Endothelial cell (in vitro differentiated cells): Measurements from ENCODE around the gene RPL38. TPM values are rescaled to one million over a fixed set of nuclear protein-coding genes. Genes with fewer than 3 reads are reported as not detected.

Source experiments
- DNase-seq: peaks from one replicate; pipeline ENCODE4 v3.0.0; 2021; ENCODE audit warnings: low spot score
- H3K27ac Mint-ChIP-seq: one replicate; pipeline ENCODE4 v1.8.0; 2021; ENCODE audit warnings: mixed read lengths, inconsistent platforms; ENCODE audit not compliant: unreplicated experiment
- H3K27me3 Mint-ChIP-seq: one replicate; pipeline ENCODE4 v1.8.0; 2021; ENCODE audit warnings: mild to moderate bottlenecking, moderate library complexity, mixed read lengths, inconsistent platforms; ENCODE audit not compliant: unreplicated experiment
- H3K36me3 Mint-ChIP-seq: one replicate; pipeline ENCODE4 v1.8.0; 2021; ENCODE audit warnings: mild to moderate bottlenecking, low read depth, mixed read lengths, inconsistent platforms; ENCODE audit not compliant: unreplicated experiment
- H3K4me1 Mint-ChIP-seq: one replicate; pipeline ENCODE4 v1.8.0; 2021; ENCODE audit warnings: mild to moderate bottlenecking, mixed read lengths, inconsistent platforms; ENCODE audit not compliant: unreplicated experiment
- H3K4me3 Mint-ChIP-seq: one replicate; pipeline ENCODE4 v1.8.0; 2021; ENCODE audit warnings: mild to moderate bottlenecking, mixed read lengths, inconsistent platforms; ENCODE audit not compliant: unreplicated experiment
- H3K9me3 Mint-ChIP-seq: one replicate; pipeline ENCODE4 v1.8.0; 2021; ENCODE audit warnings: mixed read lengths, inconsistent platforms; ENCODE audit not compliant: unreplicated experiment
- total RNA-seq: library from RNA; stranded (reverse); fragmentation: NEBNext Ultra II Directional; extraction: Animal tissue kit (Norgen Biotek cat#: 25700); gene quantifications from one replicate; pipeline ENCODE4 v1.2.1, GENCODE V29; 2021; ENCODE audit not compliant: unreplicated experiment
- TF ChIP-seq, protein P1 (sequence below): fragments of 200-600 bp; sonication (generic); IDR thresholded peaks from one replicate; pipeline ENCODE4 v1.5.0; 2021; ENCODE audit warnings: antibody characterized with exemption; ENCODE audit not compliant: unreplicated experiment

Gene RPL38
- total RNA-seq, 1 donor from 2014 or later, result 1,802 TPM

DNA sequence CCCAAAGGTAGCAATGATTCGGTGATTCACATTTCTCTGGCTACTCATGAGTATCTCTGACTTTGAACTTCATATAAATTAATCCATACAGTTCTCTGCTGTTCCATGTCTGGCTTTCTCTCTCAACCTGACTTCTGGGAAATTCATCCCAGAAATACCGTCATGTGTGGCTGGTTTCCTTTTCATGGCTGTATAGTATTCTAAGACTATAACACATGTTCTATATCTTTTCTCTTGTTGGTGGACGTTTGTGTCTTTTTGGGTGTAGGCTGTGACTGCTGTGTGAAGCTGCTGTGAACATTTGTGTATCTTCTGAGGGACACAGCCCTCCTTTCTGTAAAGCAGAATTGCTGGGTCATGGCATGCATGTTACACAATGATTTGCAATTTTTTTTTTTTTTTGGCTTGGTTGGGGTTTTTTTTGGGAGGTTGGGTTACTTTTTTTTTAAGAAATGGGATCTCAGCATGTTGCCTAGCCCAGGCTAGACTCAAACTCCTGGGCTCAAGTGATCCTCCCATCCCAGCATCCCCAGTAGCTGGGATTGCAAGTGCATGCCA is 16.2 kb downstream of the RPL38 start:
- no peak overlapping the region for H3K27ac Mint-ChIP-seq
- peaks cover 13% of the 10 kb centered on the region for H3K27me3 Mint-ChIP-seq
- peaks cover 13% of the 10 kb centered on the region for H3K4me1 Mint-ChIP-seq
- DNase-seq, result no peak
- TF ChIP-seq, protein P1, sequence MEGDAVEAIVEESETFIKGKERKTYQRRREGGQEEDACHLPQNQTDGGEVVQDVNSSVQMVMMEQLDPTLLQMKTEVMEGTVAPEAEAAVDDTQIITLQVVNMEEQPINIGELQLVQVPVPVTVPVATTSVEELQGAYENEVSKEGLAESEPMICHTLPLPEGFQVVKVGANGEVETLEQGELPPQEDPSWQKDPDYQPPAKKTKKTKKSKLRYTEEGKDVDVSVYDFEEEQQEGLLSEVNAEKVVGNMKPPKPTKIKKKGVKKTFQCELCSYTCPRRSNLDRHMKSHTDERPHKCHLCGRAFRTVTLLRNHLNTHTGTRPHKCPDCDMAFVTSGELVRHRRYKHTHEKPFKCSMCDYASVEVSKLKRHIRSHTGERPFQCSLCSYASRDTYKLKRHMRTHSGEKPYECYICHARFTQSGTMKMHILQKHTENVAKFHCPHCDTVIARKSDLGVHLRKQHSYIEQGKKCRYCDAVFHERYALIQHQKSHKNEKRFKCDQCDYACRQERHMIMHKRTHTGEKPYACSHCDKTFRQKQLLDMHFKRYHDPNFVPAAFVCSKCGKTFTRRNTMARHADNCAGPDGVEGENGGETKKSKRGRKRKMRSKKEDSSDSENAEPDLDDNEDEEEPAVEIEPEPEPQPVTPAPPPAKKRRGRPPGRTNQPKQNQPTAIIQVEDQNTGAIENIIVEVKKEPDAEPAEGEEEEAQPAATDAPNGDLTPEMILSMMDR, result no peak
- no peak overlapping the region for H3K4me3 Mint-ChIP-seq
- no peaks in the 10 kb centered on the region for H3K9me3 Mint-ChIP-seq
- no peaks in the 10 kb centered on the region for H3K36me3 Mint-ChIP-seq

DNA sequence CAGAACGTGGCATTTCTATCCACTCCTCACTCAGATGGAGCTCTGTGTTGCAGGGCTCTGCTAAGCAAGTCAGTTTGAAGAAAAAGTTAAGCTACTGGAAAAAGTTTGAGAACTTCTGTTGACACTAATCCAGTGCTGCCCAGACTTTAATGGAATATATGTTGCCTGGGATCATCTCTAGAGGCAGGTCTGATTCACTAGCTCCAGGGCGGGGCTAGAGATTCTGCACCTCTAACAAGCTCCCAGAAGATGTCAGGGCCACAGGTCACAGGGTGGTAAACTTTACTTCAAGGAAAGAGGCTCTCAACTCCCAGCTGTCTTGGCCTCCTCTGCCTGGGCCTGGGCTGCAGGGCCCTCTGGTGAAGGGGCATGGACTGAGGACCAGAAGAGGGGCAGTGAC is 16.7 kb downstream of the RPL38 start:
- DNase-seq, result no peak
- TF ChIP-seq, protein P1, result no peak
- H3K27me3 Mint-ChIP-seq, result peaks cover 11% of the 10 kb centered on the region
- H3K4me3 Mint-ChIP-seq, result no peak overlapping the region
- no peak overlapping the region for H3K27ac Mint-ChIP-seq
- no peaks in the 10 kb centered on the region for H3K9me3 Mint-ChIP-seq
- H3K36me3 Mint-ChIP-seq, result no peaks in the 10 kb centered on the region
- H3K4me1 Mint-ChIP-seq, result peaks cover 13% of the 10 kb centered on the region

DNA sequence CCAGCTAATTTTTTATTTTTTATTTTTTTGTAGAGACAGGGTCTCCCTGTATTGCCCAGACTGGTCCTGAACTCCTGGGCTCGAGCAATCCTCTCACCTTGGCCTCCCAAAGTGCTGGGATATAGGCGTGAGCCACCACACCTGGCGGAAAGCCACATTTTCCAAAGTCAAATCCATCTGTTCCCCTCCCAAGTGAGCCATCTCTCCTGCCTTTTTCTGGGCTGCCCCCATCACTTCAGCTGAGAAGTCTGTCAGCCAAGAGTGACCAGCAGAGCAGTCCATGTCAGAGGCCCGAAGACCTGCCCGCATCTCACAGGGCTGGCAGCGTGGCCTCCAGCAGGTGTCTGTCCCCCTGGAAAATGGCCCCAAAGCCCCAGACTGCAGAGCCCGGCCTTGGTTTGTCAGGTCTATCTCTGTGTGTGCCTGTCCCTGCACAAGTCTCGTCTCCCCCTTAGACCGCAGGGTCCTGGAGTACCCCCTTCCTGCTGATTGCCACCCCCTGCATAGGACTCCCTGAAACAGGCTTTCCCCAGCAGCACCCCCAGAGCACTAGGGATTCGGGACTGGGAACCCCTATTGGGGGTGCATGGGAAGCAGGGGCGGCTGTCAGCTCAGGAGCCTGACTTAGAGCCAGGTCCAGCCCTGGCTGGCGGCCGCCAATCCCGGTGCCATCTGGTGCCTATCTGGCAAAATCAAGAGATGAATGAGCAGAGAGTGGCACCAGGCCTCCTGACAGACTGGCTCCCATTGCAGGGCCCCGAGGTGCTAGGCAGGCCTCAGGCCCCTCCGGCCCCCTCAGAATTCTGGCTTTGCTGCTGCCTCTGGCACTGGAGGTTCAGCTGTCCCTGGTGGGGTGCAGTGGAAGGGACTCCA is 17.7 kb downstream of the RPL38 start:
- Mint-ChIP-seq H3K27ac (no peak overlapping the region), H3K4me1 (peaks cover 16% of the 10 kb centered on the region), H3K36me3 (no peaks in the 10 kb centered on the region), H3K4me3 (no peak overlapping the region), H3K9me3 (no peaks in the 10 kb centered on the region), H3K27me3 (peaks cover 11% of the 10 kb centered on the region)
- TF ChIP-seq, protein P1, result no peak
- no peak for DNase-seq

DNA sequence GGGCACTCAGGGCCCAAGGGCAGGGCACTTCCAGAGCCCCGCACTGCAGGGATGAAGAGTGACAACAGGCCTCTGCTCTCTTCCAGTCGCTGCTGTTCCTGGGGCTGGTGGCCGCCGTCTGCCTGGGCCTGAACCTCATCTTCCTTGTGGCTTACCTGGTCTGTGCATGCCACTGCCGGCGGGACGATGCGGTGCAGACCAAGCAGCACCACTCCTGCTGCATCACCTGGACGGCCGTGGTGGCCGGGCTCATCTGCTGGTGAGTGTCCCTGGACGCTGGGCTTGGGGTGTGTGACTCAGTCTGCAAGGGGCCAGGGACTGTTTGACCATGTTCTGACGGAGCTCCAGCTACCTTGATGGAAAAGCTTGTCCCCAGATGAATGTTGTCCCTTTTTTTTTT is 18.9 kb downstream of the RPL38 start:
- Mint-ChIP-seq H3K9me3 (no peaks in the 10 kb centered on the region), H3K27ac (no peak overlapping the region)

More for the DNA sequence above, 18.9 kb downstream of the RPL38 start:
- TF ChIP-seq, protein P1, result no peak
- H3K36me3 Mint-ChIP-seq, result no peaks in the 10 kb centered on the region
- DNase-seq, result no peak
- H3K4me1 Mint-ChIP-seq, result peaks cover 16% of the 10 kb centered on the region
- no peak overlapping the region for H3K4me3 Mint-ChIP-seq
- H3K27me3 Mint-ChIP-seq, result peaks cover 7% of the 10 kb centered on the region
